Activated naive CD4-positive, alpha-beta T cell treated with Interleukin-2 at 50 U/mL for 16 hours (primary cell): ENCODE measurements around the gene MELTF.

Source experiments
- DNase-seq: peaks from one replicate; pipeline ENCODE4 v3.0.0-alpha.2; 2020

The MELTF gene

GRCh38 chr3:197026481-197026866, 3.1 kb downstream of the MELTF start:
- DNase-seq: no peak

GRCh38 chr3:197025736-197026480, 3.7 kb downstream of the MELTF start:
- DNase-seq: no peak

- no peak for DNase-seq
Measured at GRCh38 chr3:197024881-197025735, 4.5 kb downstream of the MELTF start.

- no peak for DNase-seq
Measured at GRCh38 chr3:197023998-197024651, 5.5 kb downstream of the MELTF start.

- no peak for DNase-seq
Measured at GRCh38 chr3:197023241-197023997, 6.2 kb downstream of the MELTF start.

GRCh38 chr3:197022405-197023231, 7.0 kb downstream of the MELTF start:
- DNase-seq: no peak

- DNase-seq: no peak
Measured at GRCh38 chr3:197021729-197022404, 7.8 kb downstream of the MELTF start.

GRCh38 chr3:197021231-197021630, 8.4 kb downstream of the MELTF start:
- DNase-seq: no peak

GRCh38 chr3:197019535-197019934, 10.1 kb downstream of the MELTF start:
- no peak for DNase-seq

- no peak for DNase-seq
Measured at GRCh38 chr3:197019021-197019420, 10.6 kb downstream of the MELTF start.

GRCh38 chr3:197017003-197017402, 12.6 kb downstream of the MELTF start:
- DNase-seq: no peak

- no peak for DNase-seq
Measured at GRCh38 chr3:197015790-197016736, 13.6 kb downstream of the MELTF start.

- no peak for DNase-seq
Measured at GRCh38 chr3:197014942-197015575, 14.6 kb downstream of the MELTF start.

- no peak for DNase-seq
Measured at GRCh38 chr3:197014024-197014423, 15.6 kb downstream of the MELTF start.

- no peak for DNase-seq
Measured at GRCh38 chr3:197012540-197012883, 17.1 kb downstream of the MELTF start.

- no peak for DNase-seq
Measured at GRCh38 chr3:197011780-197012539, 17.7 kb downstream of the MELTF start.

GRCh38 chr3:197010556-197011351, 18.9 kb downstream of the MELTF start:
- no peak for DNase-seq

GRCh38 chr3:197009532-197010019, 20.0 kb downstream of the MELTF start:
- no peak for DNase-seq
